Retinal pigment epithelial cell (primary cell): ENCODE measurements around the gene FASN.

ENCODE experiments used
- DNase-seq: peaks from one replicate; pipeline ENCODE4 v3.0.0-alpha.2; 2010; ENCODE audit warnings: low read depth
- H3K4me3 ChIP-seq: 2 replicates; pipeline ENCODE4 v1.5.1; 2011; ENCODE audit warnings: mild to moderate bottlenecking, low read length, control low read depth, moderate library complexity
- TF ChIP-seq, protein P1 (sequence below): conservative IDR thresholded peaks from 2 replicates; pipeline ENCODE4 v1.5.1; 2011; ENCODE audit warnings: low read depth, low read length, control low read depth, inconsistent platforms

Gene FASN

GRCh38 chr17:82105882-82106687, 8.0 kb upstream of the FASN start:
- TF ChIP-seq, protein P1, sequence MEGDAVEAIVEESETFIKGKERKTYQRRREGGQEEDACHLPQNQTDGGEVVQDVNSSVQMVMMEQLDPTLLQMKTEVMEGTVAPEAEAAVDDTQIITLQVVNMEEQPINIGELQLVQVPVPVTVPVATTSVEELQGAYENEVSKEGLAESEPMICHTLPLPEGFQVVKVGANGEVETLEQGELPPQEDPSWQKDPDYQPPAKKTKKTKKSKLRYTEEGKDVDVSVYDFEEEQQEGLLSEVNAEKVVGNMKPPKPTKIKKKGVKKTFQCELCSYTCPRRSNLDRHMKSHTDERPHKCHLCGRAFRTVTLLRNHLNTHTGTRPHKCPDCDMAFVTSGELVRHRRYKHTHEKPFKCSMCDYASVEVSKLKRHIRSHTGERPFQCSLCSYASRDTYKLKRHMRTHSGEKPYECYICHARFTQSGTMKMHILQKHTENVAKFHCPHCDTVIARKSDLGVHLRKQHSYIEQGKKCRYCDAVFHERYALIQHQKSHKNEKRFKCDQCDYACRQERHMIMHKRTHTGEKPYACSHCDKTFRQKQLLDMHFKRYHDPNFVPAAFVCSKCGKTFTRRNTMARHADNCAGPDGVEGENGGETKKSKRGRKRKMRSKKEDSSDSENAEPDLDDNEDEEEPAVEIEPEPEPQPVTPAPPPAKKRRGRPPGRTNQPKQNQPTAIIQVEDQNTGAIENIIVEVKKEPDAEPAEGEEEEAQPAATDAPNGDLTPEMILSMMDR, result peak; percentile 57
- DNase-seq, result no peak
- no peak overlapping the region for H3K4me3 ChIP-seq

DNA sequence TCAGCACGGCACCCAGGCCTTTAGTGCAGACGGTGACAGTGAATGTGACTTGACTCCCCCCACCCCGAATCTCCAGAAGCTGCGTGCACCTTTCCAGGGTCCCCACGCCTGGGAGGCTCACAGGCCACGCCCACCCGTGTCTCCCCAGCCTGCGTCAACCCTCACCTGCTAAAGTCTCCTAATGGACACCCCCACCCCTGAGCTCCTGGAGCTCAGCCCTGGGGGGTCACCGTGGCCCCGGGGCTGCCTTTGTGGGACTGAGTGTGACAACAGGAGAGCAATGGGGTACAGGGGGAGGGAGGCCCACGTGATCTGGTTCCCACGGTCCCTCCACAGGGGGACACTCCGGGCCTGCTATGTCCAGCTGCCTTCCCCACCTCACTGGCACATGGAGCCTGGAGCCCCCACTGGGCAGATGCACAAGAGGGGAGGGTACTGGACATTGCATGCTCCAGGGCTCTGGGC, 7.4 kb upstream of the FASN start:
- DNase-seq, result no peak
- no peak overlapping the region for H3K4me3 ChIP-seq
- TF ChIP-seq, protein P1, result no peak

DNA sequence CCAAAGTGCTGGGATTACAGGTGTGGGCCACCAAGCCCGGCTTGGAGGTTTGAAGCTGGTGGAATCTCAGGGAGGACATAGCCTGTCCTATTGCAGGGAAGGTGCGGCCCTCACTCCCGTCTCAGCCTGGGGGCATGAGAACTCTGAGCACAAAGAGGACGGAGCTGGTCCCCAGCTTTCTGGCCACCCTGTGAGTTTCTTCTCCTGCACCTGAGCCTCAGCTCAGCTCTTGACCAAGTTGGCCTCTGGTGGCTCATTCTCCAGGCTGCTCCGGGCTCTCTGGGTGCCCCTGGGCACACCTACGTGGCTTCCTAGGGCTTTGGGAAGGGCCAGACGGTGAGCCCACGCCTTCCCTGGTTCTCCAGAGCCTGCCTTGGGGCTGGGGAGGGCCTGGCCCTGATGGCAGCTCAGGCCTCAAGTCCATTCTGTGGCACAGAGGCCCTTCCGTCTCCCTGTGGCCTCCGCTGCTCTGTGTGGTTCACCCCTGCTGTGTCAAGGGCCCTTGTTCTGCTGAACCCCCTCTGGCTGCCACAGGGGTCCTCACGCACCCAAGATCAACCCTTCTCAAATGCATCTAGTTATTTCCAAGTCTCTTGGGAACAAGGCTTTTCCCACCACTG, 6.9 kb upstream of the FASN start:
- no peak overlapping the region for H3K4me3 ChIP-seq
- TF ChIP-seq, protein P1, result no peak

GRCh38 chr17:82103553-82104451, 5.8 kb upstream of the FASN start:
- TF ChIP-seq, protein P1, result no peak
- DNase-seq, result no peak

More for the DNA sequence above, 6.9 kb upstream of the FASN start:
- no peak for DNase-seq

DNA sequence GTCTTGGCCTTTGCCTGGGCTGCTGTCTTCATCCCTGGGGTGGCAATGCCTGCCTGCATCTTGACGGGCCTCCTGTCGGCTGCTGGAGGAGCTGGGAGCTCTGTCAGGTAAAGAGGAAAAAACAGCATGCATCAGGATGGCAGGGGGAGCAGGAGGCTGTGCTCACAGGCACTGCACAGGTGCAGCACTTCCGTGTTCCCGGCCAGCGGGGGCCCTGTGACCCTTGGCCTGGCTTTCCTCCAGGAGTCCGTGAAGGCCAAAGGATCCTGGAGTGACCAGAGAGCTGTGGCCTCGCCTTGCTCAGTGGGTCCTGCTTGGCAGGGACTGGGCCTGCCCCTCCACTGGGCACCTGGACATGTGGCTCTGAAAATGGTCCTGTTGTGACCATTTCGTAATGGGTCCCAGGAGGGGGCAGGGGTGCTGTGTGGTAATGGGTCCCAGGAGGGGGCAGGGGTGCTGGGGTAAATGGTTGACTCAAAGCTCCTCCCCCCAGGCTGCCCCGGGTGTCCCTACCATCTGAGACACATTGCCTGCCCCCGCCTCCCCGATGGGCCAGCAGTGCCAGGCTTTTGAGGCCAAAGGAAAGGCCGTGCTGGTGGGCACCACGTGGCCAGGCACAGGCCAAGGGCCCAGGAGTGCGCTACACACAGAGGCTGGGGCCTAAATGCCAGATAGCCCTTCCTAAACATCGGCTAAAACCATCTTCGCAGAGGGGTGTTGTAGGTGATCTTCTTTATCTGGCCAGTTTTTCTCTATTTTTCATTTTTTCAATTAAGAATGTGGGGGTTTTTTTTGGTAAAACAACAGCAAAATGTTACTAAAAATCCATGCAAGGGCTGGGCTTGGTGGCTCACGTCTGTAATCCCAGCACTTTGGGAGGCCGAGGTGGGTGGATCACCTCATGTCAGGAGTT, 4.0 kb upstream of the FASN start:
- DNase-seq, result no peak
- TF ChIP-seq, protein P1, result no peak
- H3K4me3 ChIP-seq, result no peak overlapping the region

More at GRCh38 chr17:82103553-82104451, 5.8 kb upstream of the FASN start:
- H3K4me3 ChIP-seq, result no peak overlapping the region

DNA sequence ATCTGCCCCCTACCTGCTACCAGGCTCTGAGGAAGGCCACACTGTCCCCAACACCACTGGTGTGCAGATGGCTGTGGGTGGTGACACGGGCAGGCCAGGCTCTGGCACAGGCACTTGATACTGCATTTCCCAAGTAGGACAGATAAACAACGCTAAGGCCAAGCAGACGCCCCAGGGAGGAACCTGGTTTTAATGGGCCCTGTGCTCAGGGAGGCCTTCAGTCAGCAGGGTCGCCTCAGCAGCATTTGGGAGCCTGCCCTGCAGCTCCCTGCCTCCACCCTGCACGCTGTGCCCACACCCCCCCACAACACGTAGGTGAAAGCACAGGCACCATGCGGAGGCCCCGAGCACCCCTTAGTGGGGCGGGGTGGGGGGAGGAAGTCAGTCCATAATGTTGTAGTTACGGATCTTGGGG, 3.3 kb upstream of the FASN start:
- no peak overlapping the region for H3K4me3 ChIP-seq
- TF ChIP-seq, protein P1, result no peak
- no peak for DNase-seq
